GM23248 (cell line): ENCODE measurements around the gene TEX53.

Experiments
- EZH2 ChIP-seq: fragments of 200-600 bp; sonication (generic); IDR thresholded peaks from 2 replicates; pipeline ENCODE4 v1.6.1; 2018; ENCODE audit warnings: antibody characterized with exemption, mild to moderate bottlenecking; ENCODE audit not compliant: insufficient read depth, poor library complexity, severe bottlenecking
- EZH2phosphoT487 ChIP-seq: fragments of 200-600 bp; sonication (generic); IDR thresholded peaks from 2 replicates; pipeline ENCODE4 v1.6.1; 2018; ENCODE audit warnings: antibody characterized with exemption, moderate library complexity, mild to moderate bottlenecking, low read depth; ENCODE audit not compliant: insufficient read depth

DNA sequence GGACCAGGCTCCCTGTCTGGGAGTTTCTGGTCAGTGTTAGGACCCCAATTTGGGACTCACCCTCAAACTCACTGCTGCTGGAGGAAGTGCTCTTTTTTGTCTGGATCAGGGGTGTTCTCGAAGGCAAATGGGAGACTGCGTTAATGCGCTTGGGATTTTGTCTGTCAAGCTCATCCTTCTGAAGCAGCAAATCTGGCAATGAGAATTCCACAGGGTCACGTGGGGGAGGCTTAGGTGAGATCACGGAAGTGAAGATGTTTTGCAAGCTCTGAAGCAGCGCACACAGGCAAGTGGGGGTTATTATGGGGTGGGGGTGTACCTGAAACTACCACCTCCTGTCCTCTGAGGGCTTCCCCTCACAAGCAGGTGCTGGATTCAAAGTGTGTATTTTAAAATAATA is 10.5 kb upstream of the TEX53 start:
- TF ChIP-seq EZH2phosphoT487 (no peak), EZH2 (no peak)
